ENCODE results near the gene KRTAP2-2. TPM values are rescaled to one million over a fixed set of nuclear protein-coding genes. Genes with fewer than 3 reads are reported as not detected.

Gene KRTAP2-2
- total and polyA plus RNA-seq, 8 donors = not detected

DNA sequence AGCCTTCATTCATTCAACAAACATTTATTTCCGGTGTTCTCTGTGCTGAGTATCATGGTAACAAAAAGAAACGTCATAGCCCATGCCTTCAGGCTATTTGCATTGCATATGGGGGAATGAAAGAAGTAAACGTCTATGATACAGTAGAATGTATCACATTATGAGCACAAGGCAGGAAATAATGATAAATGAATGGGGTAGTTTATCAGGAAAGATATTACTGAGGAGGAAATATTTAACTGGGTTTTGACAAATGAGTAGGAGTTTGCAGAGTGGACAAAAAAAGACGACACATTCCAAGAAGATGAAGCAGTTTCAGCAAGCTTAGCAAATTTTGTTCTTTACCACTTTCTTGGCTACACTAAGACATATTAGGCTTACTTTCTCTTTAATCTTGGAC is 27.6 kb upstream of the KRTAP2-2 start:
- H3K27ac ChIP-seq = no peak overlapping the region
- H3K9me3 ChIP-seq = no peaks in the 10 kb centered on the region
- H3K4me3 ChIP-seq = no peak overlapping the region
- TF ChIP-seq, protein P1, sequence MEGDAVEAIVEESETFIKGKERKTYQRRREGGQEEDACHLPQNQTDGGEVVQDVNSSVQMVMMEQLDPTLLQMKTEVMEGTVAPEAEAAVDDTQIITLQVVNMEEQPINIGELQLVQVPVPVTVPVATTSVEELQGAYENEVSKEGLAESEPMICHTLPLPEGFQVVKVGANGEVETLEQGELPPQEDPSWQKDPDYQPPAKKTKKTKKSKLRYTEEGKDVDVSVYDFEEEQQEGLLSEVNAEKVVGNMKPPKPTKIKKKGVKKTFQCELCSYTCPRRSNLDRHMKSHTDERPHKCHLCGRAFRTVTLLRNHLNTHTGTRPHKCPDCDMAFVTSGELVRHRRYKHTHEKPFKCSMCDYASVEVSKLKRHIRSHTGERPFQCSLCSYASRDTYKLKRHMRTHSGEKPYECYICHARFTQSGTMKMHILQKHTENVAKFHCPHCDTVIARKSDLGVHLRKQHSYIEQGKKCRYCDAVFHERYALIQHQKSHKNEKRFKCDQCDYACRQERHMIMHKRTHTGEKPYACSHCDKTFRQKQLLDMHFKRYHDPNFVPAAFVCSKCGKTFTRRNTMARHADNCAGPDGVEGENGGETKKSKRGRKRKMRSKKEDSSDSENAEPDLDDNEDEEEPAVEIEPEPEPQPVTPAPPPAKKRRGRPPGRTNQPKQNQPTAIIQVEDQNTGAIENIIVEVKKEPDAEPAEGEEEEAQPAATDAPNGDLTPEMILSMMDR (IDR thresholded peaks at IDR 0.05) = no peak
- TF ChIP-seq POLR2AphosphoS5 (IDR thresholded peaks at IDR 0.05) = no peak
- TF ChIP-seq POLR2A (IDR thresholded peaks at IDR 0.05) = no peak
- no peak for TF ChIP-seq EP300 (IDR thresholded peaks at IDR 0.05)
- WGBS, 5 donors = 35 to 52% (median 43%) methylated on average over 4 of the region's 4 CpGs
- H3K4me1 ChIP-seq = no peaks in the 10 kb centered on the region
- no peak for DNase-seq
- intact Hi-C loops (cut with DNase I; ENCODE audit: low total_unique reads) = no loop called here
- no peaks in the 10 kb centered on the region for H3K36me3 ChIP-seq
- H3K27me3 ChIP-seq = no peaks in the 10 kb centered on the region

DNA sequence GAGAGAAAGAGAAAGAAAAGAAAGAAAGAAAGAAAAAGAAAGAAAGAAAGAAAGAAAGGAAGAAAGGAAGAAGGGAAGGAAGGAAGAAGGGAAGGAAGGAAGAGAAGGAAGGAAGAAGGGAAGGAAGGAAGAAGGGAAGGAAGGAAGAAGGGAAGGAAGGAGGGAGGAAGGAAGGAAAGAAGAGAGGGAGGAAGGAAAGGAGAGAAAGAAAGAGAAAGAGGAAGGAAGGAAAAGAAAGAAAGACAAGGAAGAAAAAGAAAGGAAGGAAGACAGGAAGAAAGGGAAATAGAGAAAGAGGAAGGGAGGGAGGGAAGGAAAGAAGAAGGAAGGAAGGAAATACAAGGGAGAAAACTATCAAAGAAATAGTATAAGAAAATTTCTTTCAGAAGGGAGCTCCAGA is 21.8 kb upstream of the KRTAP2-2 start:
- intact Hi-C loops (cut with DNase I; ENCODE audit: low total_unique reads) = no loop called here
- H3K27me3 ChIP-seq = peaks cover 0 to 10% (median 0%) of the 10 kb centered on the region in 3 donors
- H3K9me3 ChIP-seq = no peaks in the 10 kb centered on the region
- no peaks in the 10 kb centered on the region for H3K4me1 ChIP-seq
- no peaks in the 10 kb centered on the region for H3K36me3 ChIP-seq
- TF ChIP-seq POLR2AphosphoS5 (IDR thresholded peaks at IDR 0.05) (no peak), POLR2A (IDR thresholded peaks at IDR 0.05) (no peak), EP300 (IDR thresholded peaks at IDR 0.05) (no peak)
- TF ChIP-seq, protein P1 (IDR thresholded peaks at IDR 0.05) = no peak
- H3K27ac ChIP-seq = no peak overlapping the region
- H3K4me3 ChIP-seq = no peak overlapping the region
- DNase-seq = no peak

DNA sequence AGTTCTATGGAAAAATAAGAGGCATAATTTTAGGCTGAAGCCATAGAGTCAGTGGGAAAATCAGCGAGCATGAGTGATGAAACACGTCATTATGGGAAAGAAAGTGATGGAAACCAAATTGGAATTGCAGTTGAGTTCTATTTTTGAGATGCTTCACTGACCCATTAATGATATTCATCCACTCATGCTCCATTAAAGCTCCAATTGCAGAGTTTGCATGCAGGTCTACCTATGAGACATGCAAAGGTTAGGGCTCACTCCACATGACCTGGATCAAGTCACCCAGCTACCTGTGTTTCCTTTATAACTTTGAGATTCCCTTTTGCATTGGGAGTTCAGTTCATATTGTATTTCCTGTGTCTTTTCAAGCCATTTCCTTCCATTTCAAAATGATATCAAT is 18.6 kb upstream of the KRTAP2-2 start:
- no peaks in the 10 kb centered on the region for H3K9me3 ChIP-seq
- no peak for DNase-seq
- no peak overlapping the region for H3K4me3 ChIP-seq
- peaks cover 0 to 10% (median 0%) of the 10 kb centered on the region in 3 donors for H3K27me3 ChIP-seq
- TF ChIP-seq, protein P1 (IDR thresholded peaks at IDR 0.05) = no peak
- TF ChIP-seq EP300 (IDR thresholded peaks at IDR 0.05) = no peak
- TF ChIP-seq POLR2A (IDR thresholded peaks at IDR 0.05) = no peak
- TF ChIP-seq POLR2AphosphoS5 (IDR thresholded peaks at IDR 0.05) = no peak
- 85 to 98% (median 91%) methylated on average over 2 of the region's 2 CpGs for WGBS, 5 donors
- H3K27ac ChIP-seq = no peak overlapping the region
- no peaks in the 10 kb centered on the region for H3K4me1 ChIP-seq
- no peaks in the 10 kb centered on the region for H3K36me3 ChIP-seq
- intact Hi-C loops (cut with DNase I; ENCODE audit: low total_unique reads) = no loop called here

DNA sequence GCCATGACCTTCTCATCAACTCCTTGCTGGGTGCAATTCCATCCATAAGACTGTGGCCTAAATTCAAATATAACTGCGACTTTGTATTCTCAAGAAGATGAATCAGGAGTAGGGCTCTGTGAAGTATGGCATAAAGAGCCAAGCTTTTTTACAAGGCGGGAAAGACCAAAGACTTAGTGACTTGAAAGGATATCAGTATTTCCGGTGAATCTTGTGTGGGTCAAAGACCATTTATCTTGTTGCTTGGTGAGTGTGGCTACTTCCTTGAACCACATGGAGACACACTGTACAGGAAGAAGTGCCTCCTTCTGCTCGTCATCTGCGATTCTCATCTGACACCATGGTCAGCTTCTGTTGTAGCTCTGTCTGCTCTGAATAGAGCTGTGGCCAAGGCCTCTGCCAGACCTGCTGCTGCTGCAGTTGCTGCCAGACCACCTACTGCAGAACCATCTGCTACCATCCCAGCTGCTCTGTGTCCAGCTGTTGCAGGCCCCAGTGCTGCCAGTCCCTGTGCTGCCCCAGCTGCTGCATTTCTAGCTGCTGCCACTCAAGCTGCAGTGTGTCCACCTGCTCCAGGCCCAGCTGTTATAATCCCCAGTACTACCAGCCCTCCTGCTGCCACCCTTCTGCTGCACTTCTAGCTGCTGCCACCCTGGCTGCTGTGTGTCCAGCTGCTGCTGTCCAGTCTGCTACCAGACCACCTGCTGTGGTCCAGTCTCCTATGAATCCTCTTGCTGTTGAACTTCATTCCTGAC is 16.8 kb upstream of the KRTAP2-2 start:
- Histone ChIP-seq H3K27me3 (peaks cover 0 to 10% (median 0%) of the 10 kb centered on the region in 3 donors), H3K4me3 (no peak overlapping the region), H3K9me3 (no peaks in the 10 kb centered on the region), H3K27ac (no peak overlapping the region), H3K4me1 (no peaks in the 10 kb centered on the region), H3K36me3 (no peaks in the 10 kb centered on the region)
- intact Hi-C loops (cut with DNase I; ENCODE audit: low total_unique reads) = no loop called here
- peak in 1 of 2 donors; percentile 10 for DNase-seq
- no peak for TF ChIP-seq POLR2AphosphoS5 (IDR thresholded peaks at IDR 0.05)
- TF ChIP-seq EP300 (IDR thresholded peaks at IDR 0.05) = no peak
- TF ChIP-seq POLR2A (IDR thresholded peaks at IDR 0.05) = no peak
- TF ChIP-seq, protein P1 (IDR thresholded peaks at IDR 0.05) = no peak
- WGBS, 5 donors = 83 to 95% (median 89%) methylated on average over 4 to 5 of the region's 5 CpGs

All from stomach (tissue), 9 donors.